Measurements from ENCODE around the gene CRB3. TPM values are rescaled to one million over a fixed set of nuclear protein-coding genes. Genes with fewer than 3 reads are reported as not detected.

The CRB3 gene
- total and polyA plus RNA-seq, 9 of the 15 experiments (the other 6 are each of a cell fraction or from before 2014, with no cell fraction given), result 0.49 TPM; not detected in 8

DNA sequence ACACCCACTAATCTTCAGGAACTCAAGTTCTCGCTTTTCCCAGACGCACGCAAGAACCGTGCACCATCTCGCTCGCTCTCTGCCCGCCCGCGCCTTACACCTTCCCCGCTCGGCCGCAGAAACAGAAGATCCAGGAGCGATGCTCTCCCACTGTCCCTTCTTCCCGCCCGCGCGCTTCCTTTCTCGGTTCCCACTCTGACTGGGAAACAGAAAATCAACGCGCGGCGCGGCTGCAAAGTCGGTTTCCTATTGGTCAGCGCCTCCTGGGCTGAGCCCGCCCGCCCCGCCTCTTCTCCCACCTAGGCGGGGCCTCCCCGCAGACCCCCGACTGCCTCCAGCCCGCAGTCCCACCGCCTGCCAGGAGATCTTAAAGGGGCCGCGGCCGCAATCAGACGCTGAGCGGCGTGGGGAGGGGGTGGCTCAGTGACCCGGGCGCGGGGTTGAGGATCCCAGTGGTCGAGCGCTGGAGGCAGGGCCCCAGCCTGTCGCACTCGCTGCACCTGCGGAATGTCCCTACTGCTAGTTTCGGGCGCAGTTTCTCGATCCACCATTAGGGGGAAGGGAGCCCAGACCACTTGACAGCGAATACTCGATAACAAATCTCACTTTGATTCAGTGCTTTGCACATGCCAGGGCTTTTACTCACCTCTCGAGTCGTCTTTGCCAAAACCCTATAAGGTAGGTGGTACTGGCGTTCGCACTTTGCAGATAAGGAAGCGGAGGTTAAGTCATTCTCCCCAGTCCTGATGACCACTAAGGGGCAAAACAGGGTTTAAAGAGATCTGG lies 3.8 kb upstream of the CRB3 start (continued):
- TF ChIP-seq, protein P1, sequence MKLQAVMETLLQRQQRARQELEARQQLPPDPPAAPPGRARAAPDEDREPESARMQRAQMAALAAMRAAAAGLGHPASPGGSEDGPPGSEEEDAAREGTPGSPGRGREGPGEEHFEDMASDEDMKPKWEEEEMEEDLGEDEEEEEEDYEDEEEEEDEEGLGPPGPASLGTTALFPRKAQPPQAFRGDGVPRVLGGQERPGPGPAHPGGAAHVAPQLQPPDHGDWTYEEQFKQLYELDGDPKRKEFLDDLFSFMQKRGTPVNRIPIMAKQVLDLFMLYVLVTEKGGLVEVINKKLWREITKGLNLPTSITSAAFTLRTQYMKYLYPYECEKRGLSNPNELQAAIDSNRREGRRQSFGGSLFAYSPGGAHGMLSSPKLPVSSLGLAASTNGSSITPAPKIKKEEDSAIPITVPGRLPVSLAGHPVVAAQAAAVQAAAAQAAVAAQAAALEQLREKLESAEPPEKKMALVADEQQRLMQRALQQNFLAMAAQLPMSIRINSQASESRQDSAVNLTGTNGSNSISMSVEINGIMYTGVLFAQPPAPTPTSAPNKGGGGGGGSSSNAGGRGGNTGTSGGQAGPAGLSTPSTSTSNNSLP (IDR thresholded peaks at IDR 0.05; ENCODE audit: borderline replicate concordance, low read depth, low read length), result peak; percentile 41; the same call in 1 of the 2 replicates
- TF ChIP-seq, protein P2, sequence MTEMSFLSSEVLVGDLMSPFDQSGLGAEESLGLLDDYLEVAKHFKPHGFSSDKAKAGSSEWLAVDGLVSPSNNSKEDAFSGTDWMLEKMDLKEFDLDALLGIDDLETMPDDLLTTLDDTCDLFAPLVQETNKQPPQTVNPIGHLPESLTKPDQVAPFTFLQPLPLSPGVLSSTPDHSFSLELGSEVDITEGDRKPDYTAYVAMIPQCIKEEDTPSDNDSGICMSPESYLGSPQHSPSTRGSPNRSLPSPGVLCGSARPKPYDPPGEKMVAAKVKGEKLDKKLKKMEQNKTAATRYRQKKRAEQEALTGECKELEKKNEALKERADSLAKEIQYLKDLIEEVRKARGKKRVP (CRISPR knock-in tag; IDR thresholded peaks at IDR 0.05), result no peak
- TF ChIP-seq MCM2 (IDR thresholded peaks at IDR 0.05; ENCODE audit: low read depth), result no peak

DNA sequence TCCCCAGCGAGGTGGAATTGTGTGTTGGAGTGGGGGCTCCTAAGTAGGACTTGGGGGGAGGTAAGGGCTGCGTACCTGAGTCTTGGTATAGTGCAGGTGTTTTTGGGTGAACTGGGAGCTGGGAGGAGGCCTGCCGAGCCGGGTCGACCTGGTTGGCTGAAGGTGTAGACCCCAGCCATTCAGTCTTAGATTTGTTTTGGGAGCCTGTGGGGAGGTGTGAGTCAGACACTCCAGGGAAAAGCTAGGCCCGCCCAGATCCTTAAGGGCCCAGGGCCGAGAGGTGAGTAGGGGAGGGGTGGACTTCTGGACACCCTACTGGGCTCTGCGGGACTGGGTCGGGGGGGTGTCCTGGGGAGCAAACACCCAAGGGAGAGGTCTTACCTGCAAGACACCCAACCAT lies 935 bp downstream of the CRB3 start:
- FAIRE-seq, result no peak
- no peak for ATAC-seq
- Histone ChIP-seq H3K4me3 (no peak overlapping the region), H3K4me2 (ENCODE audit: insufficient read depth, low read length) (no peak overlapping the region), H3K36me3 (ENCODE audit: control insufficient read depth, insufficient read depth, low read length) (no peaks in the 10 kb centered on the region), H4K20me1 (replicated peaks; ENCODE audit: control insufficient read depth, insufficient read depth, low read length) (no peaks in the 10 kb centered on the region), H3K27me3 (ENCODE audit: control insufficient read depth in 2 of 2, insufficient read depth in 2 of 2, low read length in 2 of 2) (peaks cover 8 to 21% of the 10 kb centered on the region in 2 experiments), H3K9ac (ENCODE audit: insufficient read depth in 1 of 2, low read depth in 2 of 2, low read length in 2 of 2) (no peak overlapping the region), H3K9me3 (replicated peaks; ENCODE audit: control insufficient read depth, insufficient read depth, low read depth, low read length) (no peaks in the 10 kb centered on the region), H3K4me1 (replicated peaks in 1 of 2; ENCODE audit: control insufficient read depth in 2 of 2, insufficient read depth in 2 of 2, low read length in 2 of 2) (peaks cover 3 to 31% of the 10 kb centered on the region in 2 experiments; a peak in 3 of 5 replicates), H3K9me1 (ENCODE audit: control insufficient read depth, insufficient read depth, low read length) (no peaks in the 10 kb centered on the region), H3K27ac (ENCODE audit: extremely low read depth, low read depth, low read length) (no peak overlapping the region), H3K79me2 (ENCODE audit: control insufficient read depth, insufficient read depth, low read length) (no peaks in the 10 kb centered on the region), H2AFZ (ENCODE audit: low read depth, low read length) (no peak overlapping the region)
- DNase-seq (ENCODE audit: extremely low read depth in 1 of 4, low spot score in 3 of 4), result no peak
- 16% methylated on average over 9 of the region's 9 CpGs for WGBS (ENCODE audit: insufficient coverage, low coverage, missing lambda C conversion rate)
- BruUV-seq (replicated peaks), result no TSS peak
- in situ Hi-C loops (cut with MboI) (no loop called here), intact Hi-C loops (cut with micrococcal nuclease) (no loop called here)
- ChIA-PET POLR2A (interaction anchor here (1.3 kb wide), 2 partner anchors 9 to 22 kb away, joined by 3 to 4 read pairs; no protein-coding TSS in a partner anchor), CTCF (ENCODE audit: low intra/inter-chr PET ratio) (no interaction called here)
- TF ChIP-seq POLR2G (IDR thresholded peaks at IDR 0.05; ENCODE audit: low read depth, low read length) (no peak), ZNF212 (CRISPR knock-in tag; IDR thresholded peaks at IDR 0.05) (no peak), DNMT1 (IDR thresholded peaks at IDR 0.05) (no peak), SMAD2 (IDR thresholded peaks at IDR 0.05; ENCODE audit: low read depth, low read length) (no peak), TAF9B (IDR thresholded peaks at IDR 0.05; ENCODE audit: partially characterized antibody) (no peak), NR1H2 (CRISPR knock-in tag; IDR thresholded peaks at IDR 0.05) (no peak)
- TF ChIP-seq, protein P3, sequence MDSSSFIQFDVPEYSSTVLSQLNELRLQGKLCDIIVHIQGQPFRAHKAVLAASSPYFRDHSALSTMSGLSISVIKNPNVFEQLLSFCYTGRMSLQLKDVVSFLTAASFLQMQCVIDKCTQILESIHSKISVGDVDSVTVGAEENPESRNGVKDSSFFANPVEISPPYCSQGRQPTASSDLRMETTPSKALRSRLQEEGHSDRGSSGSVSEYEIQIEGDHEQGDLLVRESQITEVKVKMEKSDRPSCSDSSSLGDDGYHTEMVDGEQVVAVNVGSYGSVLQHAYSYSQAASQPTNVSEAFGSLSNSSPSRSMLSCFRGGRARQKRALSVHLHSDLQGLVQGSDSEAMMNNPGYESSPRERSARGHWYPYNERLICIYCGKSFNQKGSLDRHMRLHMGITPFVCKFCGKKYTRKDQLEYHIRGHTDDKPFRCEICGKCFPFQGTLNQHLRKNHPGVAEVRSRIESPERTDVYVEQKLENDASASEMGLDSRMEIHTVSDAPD (CRISPR knock-in tag; IDR thresholded peaks at IDR 0.05), result no peak
- TF ChIP-seq, protein P4, sequence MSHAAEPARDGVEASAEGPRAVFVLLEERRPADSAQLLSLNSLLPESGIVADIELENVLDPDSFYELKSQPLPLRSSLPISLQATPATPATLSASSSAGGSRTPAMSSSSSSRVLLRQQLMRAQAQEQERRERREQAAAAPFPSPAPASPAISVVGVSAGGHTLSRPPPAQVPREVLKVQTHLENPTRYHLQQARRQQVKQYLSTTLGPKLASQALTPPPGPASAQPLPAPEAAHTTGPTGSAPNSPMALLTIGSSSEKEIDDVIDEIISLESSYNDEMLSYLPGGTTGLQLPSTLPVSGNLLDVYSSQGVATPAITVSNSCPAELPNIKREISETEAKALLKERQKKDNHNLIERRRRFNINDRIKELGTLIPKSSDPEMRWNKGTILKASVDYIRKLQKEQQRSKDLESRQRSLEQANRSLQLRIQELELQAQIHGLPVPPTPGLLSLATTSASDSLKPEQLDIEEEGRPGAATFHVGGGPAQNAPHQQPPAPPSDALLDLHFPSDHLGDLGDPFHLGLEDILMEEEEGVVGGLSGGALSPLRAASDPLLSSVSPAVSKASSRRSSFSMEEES (CRISPR knock-in tag; IDR thresholded peaks at IDR 0.05), result no peak
- TF ChIP-seq, protein P5, sequence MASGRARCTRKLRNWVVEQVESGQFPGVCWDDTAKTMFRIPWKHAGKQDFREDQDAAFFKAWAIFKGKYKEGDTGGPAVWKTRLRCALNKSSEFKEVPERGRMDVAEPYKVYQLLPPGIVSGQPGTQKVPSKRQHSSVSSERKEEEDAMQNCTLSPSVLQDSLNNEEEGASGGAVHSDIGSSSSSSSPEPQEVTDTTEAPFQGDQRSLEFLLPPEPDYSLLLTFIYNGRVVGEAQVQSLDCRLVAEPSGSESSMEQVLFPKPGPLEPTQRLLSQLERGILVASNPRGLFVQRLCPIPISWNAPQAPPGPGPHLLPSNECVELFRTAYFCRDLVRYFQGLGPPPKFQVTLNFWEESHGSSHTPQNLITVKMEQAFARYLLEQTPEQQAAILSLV (tag; IDR thresholded peaks at IDR 0.05), result no peak

Data from K562 (cell line).